Adrenal gland (tissue), 12 donors: ENCODE data around the gene SYCN. TPM values are rescaled to one million over a fixed set of nuclear protein-coding genes. Genes with fewer than 3 reads are reported as not detected.

Source experiments
- DNase-seq, 7 donors: peaks; one replicate each; pipeline ENCODE4 v3.0.0-alpha.2; 2019 to 2020
- H3K27ac ChIP-seq, 5 donors: fragments of 200-600 bp; sonication (generic) in 4 of 5; 1 replicate in 3 of 5; 2 replicates in 2 of 5; pipeline versions ENCODE4 v1.5.1 to v1.8.0; 2016 to 2020; ENCODE audit warnings: mild to moderate bottlenecking in 1 of 5
- H3K27me3 ChIP-seq: fragments of 200-600 bp; 2 replicates; pipeline ENCODE4 v1.8.0; 2021
- H3K36me3 ChIP-seq, 2 donors: fragments of 200-600 bp; replicated peaks in 1 of 2; 1 replicate in 1 of 2; 2 replicates in 1 of 2; pipeline versions ENCODE4 v1.5.1 to v1.8.0; 2018 to 2022
- H3K4me1 ChIP-seq, 2 donors: fragments of 200-600 bp; replicated peaks in 1 of 2; 1 replicate in 1 of 2; 2 replicates in 1 of 2; pipeline versions ENCODE4 v1.5.1 to v1.8.0; 2018 to 2021
- H3K4me3 ChIP-seq, 4 donors: fragments of 200-600 bp; sonication (generic) in 3 of 4; one replicate each; pipeline ENCODE4 v1.5.1; 2016 to 2018
- H3K9me3 ChIP-seq, 3 donors: fragments of 200-600 bp; sonication (generic) in 1 of 3; replicated peaks in 1 of 3; 1 replicate in 2 of 3; 2 replicates in 1 of 3; pipeline versions ENCODE4 v1.5.1 to v1.8.0; 2016 to 2021
- POLR2A ChIP-seq, 2 donors: fragments of 450-650 bp; IDR thresholded peaks; one replicate each; pipeline ENCODE4 v1.6.1; 2017; ENCODE audit warnings: antibody characterized with exemption in 2 of 2, mild to moderate bottlenecking in 2 of 2, moderate library complexity in 1 of 2
- WGBS, 4 donors: extraction: QIAGEN DNeasy Blood & Tissue Kit in 2 of 4; methylation state at CpG; one replicate each; pipeline versions ENCODE4 v1.1.5 to v1.1.7; 2013 to 2017; 5-methylcytosine and 5-hydroxymethylcytosine counted together
- intact Hi-C, 2 donors: fragments of 100-400 bp; cut with DNase I; formaldehyde crosslinking; loops; one replicate each; pipeline versions ENCODE4 v1.14.1 to v1.15.0; 2022 to 2023
- polyA plus RNA-seq, 3 donors: library from polyadenylated mRNA; stranded (reverse); fragments of 200-250 nt in 2 of 3; fragments of 350-450 nt in 1 of 3; fragmentation: Illumina TruSeq in 1 of 3; extraction: RNeasy Lipid Tissue Mini Kit (QIAGEN cat#74804) in 1 of 3; gene quantifications; one replicate each; pipeline ENCODE4 v1.2.3, GENCODE V29; 2013 to 2014
- total RNA-seq, 9 donors: library from RNA; depleted of rRNA in 4 of 9; stranded (reverse); fragments of >200 nt in 4 of 9; fragments of 120-200 nt in 1 of 9; fragmentation: NEBNext Ultra II Directional in 1 of 9; extraction: Animal tissue kit (Norgen Biotek cat#: 25700) in 1 of 9; gene quantifications; one replicate each; pipeline versions ENCODE4 v1.1.0 to v1.2.4, GENCODE V29; 2013 to 2023
- TF ChIP-seq, protein P1 (sequence below), 6 experiments: fragments of 450-650 bp in 4 of 6; fragments of 200-600 bp in 2 of 6; sonication (generic) in 1 of 6; IDR thresholded peaks; 1 replicate in 5 of 6; 2 replicates in 1 of 6; pipeline versions ENCODE4 v1.5.1 to v1.8.0; 2016 to 2021; ENCODE audit warnings: antibody characterized with exemption in 6 of 6, mild to moderate bottlenecking in 2 of 6, moderate library complexity in 1 of 6
- donor health status: healthy with polysubstance abuse.
- donor health status: Bipolar disorder and iron deficiency.
- donor health status: DM: yes; HTN: yes; CAD: no.
- donor health status: DM: no; HTN: no; CAD: no.
- donor health status: DM: no; HTN: no; CAD: no.
- donor health status: DM: yes; HTN: yes; CAD: no.

Gene SYCN
- total and polyA plus RNA-seq, 12 donors: 0.43 to 0.76 (median 0.67) TPM; not detected in 9

DNA sequence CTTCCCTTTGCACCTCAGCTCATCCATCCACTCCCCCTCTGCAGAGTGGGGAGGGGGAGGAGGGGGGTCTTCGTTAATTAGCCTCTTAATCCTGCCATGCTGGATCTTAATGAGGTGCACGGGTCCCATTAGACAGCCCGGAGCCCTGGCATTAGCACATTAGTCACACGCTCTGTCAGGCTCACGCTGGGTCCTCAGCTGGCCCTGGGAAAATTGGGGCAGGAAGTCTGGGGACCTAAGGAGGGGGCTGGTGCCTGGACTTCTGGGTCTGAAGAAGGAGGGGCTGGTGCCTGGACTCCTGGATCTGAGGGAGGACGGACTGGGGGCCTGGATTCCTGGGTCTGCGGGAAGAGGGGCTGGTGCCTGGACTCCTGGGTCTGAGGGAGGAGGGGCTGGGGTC lies 7.7 kb downstream of the SYCN start:
- 26 to 43% (median 36%) methylated on average over 3 to 7 of the region's 7 CpGs for WGBS, 4 donors
- intact Hi-C loops: no loop called here

DNA sequence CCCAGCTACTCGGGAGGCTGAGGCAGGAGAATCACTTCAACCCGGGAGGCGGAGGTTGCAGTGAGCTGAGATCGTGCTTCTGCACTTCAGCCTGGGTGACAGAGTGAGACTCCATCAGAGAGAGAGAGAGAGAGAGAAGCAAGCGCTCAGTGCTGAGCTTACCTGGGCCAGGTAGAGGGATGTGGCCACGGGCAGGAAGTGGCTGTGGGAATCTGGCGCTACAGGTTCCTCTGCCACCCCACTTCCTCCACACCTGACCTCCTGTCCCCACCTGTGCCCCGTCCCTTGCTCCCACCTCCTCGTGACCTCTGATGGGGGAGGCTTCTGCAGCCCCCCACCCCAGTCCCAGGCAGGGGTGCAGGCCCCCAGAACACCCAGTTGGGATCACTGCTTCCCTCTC lies 8.3 kb downstream of the SYCN start:
- Histone ChIP-seq H3K27ac (no peak overlapping the region), H3K4me1 (no peaks in the 10 kb centered on the region), H3K36me3 (no peaks in the 10 kb centered on the region), H3K9me3 (no peaks in the 10 kb centered on the region), H3K27me3 (peaks cover 30% of the 10 kb centered on the region), H3K4me3 (no peak overlapping the region)
- DNase-seq: no peak
- intact Hi-C loops: no loop called here
- WGBS, 4 donors: 56 to 81% (median 68%) methylated on average over 4 to 9 of the region's 9 CpGs
- no peak for TF ChIP-seq POLR2A (IDR thresholded peaks at IDR 0.05)
- TF ChIP-seq, protein P1, sequence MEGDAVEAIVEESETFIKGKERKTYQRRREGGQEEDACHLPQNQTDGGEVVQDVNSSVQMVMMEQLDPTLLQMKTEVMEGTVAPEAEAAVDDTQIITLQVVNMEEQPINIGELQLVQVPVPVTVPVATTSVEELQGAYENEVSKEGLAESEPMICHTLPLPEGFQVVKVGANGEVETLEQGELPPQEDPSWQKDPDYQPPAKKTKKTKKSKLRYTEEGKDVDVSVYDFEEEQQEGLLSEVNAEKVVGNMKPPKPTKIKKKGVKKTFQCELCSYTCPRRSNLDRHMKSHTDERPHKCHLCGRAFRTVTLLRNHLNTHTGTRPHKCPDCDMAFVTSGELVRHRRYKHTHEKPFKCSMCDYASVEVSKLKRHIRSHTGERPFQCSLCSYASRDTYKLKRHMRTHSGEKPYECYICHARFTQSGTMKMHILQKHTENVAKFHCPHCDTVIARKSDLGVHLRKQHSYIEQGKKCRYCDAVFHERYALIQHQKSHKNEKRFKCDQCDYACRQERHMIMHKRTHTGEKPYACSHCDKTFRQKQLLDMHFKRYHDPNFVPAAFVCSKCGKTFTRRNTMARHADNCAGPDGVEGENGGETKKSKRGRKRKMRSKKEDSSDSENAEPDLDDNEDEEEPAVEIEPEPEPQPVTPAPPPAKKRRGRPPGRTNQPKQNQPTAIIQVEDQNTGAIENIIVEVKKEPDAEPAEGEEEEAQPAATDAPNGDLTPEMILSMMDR (IDR thresholded peaks at IDR 0.05): no peak

More for the DNA sequence above, 7.7 kb downstream of the SYCN start:
- H3K27me3 ChIP-seq: peaks cover 30% of the 10 kb centered on the region
- TF ChIP-seq, protein P1 (IDR thresholded peaks at IDR 0.05): no peak
- no peak for TF ChIP-seq POLR2A (IDR thresholded peaks at IDR 0.05)
- H3K36me3 ChIP-seq: no peaks in the 10 kb centered on the region
- H3K4me1 ChIP-seq: no peaks in the 10 kb centered on the region
- H3K27ac ChIP-seq: no peak overlapping the region
- no peaks in the 10 kb centered on the region for H3K9me3 ChIP-seq
- H3K4me3 ChIP-seq: no peak overlapping the region
- no peak for DNase-seq

DNA sequence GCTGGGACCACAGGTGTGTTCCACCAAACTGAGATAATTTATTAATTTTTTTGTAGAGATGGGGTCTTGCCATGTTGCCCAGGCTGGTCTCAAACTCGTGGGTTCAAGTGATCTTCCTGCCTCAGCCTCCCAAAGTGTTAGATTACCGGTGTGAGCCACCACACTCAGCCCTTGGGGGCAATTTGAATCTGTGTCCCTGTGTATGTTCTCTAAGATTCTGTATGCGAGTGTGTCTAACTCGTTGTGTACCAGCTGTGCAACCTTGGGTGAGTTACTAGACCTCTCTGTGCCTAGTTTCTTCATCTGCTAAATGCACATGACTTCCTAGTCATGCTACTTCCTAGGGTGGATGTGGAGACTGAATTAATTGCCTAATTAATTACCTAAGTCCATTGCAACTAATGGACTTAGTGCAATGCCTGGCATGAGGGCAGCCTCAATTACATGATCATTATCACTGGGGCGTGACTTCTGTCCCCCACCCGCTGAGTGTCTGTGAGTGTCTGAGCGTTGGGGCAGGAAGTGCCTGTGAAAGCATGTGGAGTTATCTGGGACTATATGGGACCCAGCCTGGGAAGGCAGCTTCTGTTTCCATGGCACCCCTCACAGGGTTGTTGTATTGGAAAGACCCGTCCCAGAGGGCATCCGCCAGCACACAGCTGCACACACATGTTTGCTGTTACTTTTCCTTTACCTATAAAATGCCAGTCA lies 9.1 kb downstream of the SYCN start:
- Histone ChIP-seq H3K36me3 (no peaks in the 10 kb centered on the region), H3K27me3 (peaks cover 30% of the 10 kb centered on the region), H3K27ac (no peak overlapping the region), H3K4me1 (no peaks in the 10 kb centered on the region), H3K4me3 (no peak overlapping the region), H3K9me3 (no peaks in the 10 kb centered on the region)
- intact Hi-C loops: no loop called here
- TF ChIP-seq POLR2A (IDR thresholded peaks at IDR 0.05): no peak
- TF ChIP-seq, protein P1 (IDR thresholded peaks at IDR 0.05): no peak
- no peak for DNase-seq
- 55 to 66% (median 62%) methylated on average over 7 to 9 of the region's 9 CpGs for WGBS, 4 donors

DNA sequence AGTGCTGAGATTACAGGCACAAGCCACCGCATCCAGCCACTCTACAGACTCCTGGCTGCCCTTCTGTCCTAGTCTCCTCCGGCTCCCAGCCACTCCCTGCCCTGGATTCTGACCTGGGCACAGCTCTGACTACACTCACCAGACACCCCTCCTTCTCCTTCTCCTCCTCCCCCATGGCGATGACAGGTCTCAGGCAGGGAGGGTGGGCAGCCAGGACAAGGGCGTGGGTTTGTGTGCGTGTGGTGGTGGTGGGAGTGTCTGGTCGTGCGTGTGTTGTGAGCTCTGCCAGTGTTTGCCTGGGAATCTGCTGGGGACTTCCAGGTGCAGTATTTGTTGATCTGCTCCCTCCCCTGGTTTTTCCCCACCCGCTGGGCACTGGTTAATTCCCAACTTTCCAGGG lies 10.3 kb downstream of the SYCN start:
- H3K36me3 ChIP-seq: no peaks in the 10 kb centered on the region
- intact Hi-C loops: no loop called here
- no peak for TF ChIP-seq POLR2A (IDR thresholded peaks at IDR 0.05)
- TF ChIP-seq, protein P1 (IDR thresholded peaks at IDR 0.05): no peak
- H3K27ac ChIP-seq: no peak overlapping the region
- no peaks in the 10 kb centered on the region for H3K4me1 ChIP-seq
- H3K9me3 ChIP-seq: no peaks in the 10 kb centered on the region
- WGBS, 4 donors: 34 to 62% (median 44%) methylated on average over 7 to 8 of the region's 8 CpGs
- DNase-seq: peak in 1 of 7 donors; percentile 13
- H3K4me3 ChIP-seq: no peak overlapping the region
- peaks cover 30% of the 10 kb centered on the region for H3K27me3 ChIP-seq
